Astrocyte (in vitro differentiated cells and primary cell): Measurements from ENCODE around the gene SVOPL.

Experiments
- EZH2 ChIP-seq: IDR thresholded peaks from 2 replicates; pipeline ENCODE4 v1.6.1; 2012; ENCODE audit warnings: mild to moderate bottlenecking, low read length, inconsistent platforms; ENCODE audit not compliant: insufficient read depth
- TF ChIP-seq, protein P1 (sequence below): IDR thresholded peaks from 2 replicates; pipeline ENCODE4 v1.5.1; 2011; ENCODE audit warnings: low read depth, mild to moderate bottlenecking, inconsistent platforms, low read length, moderate library complexity; ENCODE audit not compliant: insufficient read depth

DNA sequence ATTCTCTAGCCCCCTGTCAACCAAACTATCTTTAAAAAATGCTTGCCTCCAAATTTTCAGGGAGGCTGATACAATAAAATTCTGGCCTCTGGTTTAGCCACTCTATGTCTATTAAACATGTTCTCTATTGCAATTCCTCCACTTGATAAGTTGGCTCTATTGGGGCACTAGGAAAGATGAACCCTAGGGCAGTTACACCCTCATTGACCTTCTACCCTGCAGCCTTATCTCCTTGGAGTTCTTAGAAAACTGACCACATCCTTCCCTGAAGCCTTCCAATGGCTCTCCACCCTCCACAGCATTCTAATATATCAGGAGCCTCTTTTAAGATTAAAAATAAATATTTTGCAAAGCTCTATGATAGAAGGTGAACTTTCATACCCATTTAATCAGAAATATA is 30.6 kb downstream of the SVOPL start:
- TF ChIP-seq, protein P1, sequence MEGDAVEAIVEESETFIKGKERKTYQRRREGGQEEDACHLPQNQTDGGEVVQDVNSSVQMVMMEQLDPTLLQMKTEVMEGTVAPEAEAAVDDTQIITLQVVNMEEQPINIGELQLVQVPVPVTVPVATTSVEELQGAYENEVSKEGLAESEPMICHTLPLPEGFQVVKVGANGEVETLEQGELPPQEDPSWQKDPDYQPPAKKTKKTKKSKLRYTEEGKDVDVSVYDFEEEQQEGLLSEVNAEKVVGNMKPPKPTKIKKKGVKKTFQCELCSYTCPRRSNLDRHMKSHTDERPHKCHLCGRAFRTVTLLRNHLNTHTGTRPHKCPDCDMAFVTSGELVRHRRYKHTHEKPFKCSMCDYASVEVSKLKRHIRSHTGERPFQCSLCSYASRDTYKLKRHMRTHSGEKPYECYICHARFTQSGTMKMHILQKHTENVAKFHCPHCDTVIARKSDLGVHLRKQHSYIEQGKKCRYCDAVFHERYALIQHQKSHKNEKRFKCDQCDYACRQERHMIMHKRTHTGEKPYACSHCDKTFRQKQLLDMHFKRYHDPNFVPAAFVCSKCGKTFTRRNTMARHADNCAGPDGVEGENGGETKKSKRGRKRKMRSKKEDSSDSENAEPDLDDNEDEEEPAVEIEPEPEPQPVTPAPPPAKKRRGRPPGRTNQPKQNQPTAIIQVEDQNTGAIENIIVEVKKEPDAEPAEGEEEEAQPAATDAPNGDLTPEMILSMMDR = no peak
- TF ChIP-seq EZH2 = no peak
